Hepatocyte (in vitro differentiated cells): ENCODE measurements around the gene CPNE2.
"Not testable (repeated sequence)": the region's sequence is repeated elsewhere in the genome, so short reads cannot be mapped to it uniquely, and the experiment has no call there.

Experiments used
- EZH2 ChIP-seq: fragments of 200-600 bp; sonication (generic); IDR thresholded peaks from 2 replicates; pipeline ENCODE4 v1.6.1; 2016; ENCODE audit warnings: antibody characterized with exemption, mild to moderate bottlenecking, borderline replicate concordance
- TF ChIP-seq, protein P1 (sequence below): fragments of 200-600 bp; sonication (generic); IDR thresholded peaks from 2 replicates; pipeline ENCODE4 v1.5.1; 2016; ENCODE audit warnings: antibody characterized with exemption, mild to moderate bottlenecking; ENCODE audit not compliant: poor library complexity

DNA sequence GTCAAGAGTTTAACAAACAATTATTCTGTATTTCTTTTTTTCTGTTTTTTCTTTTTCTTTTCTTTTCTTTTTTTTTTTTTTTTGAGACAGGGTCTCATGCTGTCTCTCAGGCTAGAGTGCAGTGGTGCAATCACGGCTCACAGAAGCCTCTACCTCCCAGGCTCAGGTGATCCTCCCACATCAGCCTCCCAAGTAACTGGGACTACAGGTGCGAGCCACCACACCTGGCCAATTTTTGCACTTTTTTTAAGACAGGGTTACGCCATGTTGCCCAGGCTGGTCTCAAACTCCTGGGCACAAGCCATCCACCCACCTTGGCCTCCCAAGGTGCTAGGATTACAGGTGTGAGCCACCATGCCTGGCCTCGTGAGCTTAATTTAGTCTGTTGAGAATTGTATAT, 97.1 kb downstream of the CPNE2 start:
- TF ChIP-seq, protein P1, sequence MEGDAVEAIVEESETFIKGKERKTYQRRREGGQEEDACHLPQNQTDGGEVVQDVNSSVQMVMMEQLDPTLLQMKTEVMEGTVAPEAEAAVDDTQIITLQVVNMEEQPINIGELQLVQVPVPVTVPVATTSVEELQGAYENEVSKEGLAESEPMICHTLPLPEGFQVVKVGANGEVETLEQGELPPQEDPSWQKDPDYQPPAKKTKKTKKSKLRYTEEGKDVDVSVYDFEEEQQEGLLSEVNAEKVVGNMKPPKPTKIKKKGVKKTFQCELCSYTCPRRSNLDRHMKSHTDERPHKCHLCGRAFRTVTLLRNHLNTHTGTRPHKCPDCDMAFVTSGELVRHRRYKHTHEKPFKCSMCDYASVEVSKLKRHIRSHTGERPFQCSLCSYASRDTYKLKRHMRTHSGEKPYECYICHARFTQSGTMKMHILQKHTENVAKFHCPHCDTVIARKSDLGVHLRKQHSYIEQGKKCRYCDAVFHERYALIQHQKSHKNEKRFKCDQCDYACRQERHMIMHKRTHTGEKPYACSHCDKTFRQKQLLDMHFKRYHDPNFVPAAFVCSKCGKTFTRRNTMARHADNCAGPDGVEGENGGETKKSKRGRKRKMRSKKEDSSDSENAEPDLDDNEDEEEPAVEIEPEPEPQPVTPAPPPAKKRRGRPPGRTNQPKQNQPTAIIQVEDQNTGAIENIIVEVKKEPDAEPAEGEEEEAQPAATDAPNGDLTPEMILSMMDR = not testable (repeated sequence)
- not testable (repeated sequence) for TF ChIP-seq EZH2
